ENCODE measurements around the gene SPSB3.

- TF ChIP-seq FOXP2 (optimal IDR thresholded peaks at IDR 0.05; ENCODE audit: borderline replicate concordance, extremely low read depth, extremely low read length, insufficient read depth): no peak
- TF ChIP-seq, protein P1, sequence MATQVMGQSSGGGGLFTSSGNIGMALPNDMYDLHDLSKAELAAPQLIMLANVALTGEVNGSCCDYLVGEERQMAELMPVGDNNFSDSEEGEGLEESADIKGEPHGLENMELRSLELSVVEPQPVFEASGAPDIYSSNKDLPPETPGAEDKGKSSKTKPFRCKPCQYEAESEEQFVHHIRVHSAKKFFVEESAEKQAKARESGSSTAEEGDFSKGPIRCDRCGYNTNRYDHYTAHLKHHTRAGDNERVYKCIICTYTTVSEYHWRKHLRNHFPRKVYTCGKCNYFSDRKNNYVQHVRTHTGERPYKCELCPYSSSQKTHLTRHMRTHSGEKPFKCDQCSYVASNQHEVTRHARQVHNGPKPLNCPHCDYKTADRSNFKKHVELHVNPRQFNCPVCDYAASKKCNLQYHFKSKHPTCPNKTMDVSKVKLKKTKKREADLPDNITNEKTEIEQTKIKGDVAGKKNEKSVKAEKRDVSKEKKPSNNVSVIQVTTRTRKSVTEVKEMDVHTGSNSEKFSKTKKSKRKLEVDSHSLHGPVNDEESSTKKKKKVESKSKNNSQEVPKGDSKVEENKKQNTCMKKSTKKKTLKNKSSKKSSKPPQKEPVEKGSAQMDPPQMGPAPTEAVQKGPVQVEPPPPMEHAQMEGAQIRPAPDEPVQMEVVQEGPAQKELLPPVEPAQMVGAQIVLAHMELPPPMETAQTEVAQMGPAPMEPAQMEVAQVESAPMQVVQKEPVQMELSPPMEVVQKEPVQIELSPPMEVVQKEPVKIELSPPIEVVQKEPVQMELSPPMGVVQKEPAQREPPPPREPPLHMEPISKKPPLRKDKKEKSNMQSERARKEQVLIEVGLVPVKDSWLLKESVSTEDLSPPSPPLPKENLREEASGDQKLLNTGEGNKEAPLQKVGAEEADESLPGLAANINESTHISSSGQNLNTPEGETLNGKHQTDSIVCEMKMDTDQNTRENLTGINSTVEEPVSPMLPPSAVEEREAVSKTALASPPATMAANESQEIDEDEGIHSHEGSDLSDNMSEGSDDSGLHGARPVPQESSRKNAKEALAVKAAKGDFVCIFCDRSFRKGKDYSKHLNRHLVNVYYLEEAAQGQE (IDR thresholded peaks at IDR 0.05; ENCODE audit: insufficient read depth in 1 of 2, low read depth in 2 of 2, low read length in 2 of 2): no peak
Measured at GRCh38 chr16:1791943-1792812, 9.8 kb upstream of the SPSB3 start.
